ENCODE data around the gene M1AP. TPM values are rescaled to one million over a fixed set of nuclear protein-coding genes. Genes with fewer than 3 reads are reported as not detected.
A peak's percentile ranks its signal among the peaks of the same experiment; 100 is the strongest.

Gene M1AP
- total and polyA plus RNA-seq, 9 donors: 0.06 to 0.34 (median 0.15) TPM; not detected in 2

GRCh38 chr2:74526649-74527230 lies 121.4 kb downstream of the M1AP start:
- Histone ChIP-seq H3K36me3 (ENCODE audit: control insufficient read depth, insufficient read depth, low read length) (peaks cover 43% of the 10 kb centered on the region), H3K9me3 (replicated peaks; ENCODE audit: control insufficient read depth, low read depth, low read length) (no peaks in the 10 kb centered on the region), H3K27me3 (ENCODE audit: control insufficient read depth, insufficient read depth, low read length) (peaks cover 5% of the 10 kb centered on the region), H3K27ac (ENCODE audit: low read length) (no peak overlapping the region), H3K4me1 (ENCODE audit: control insufficient read depth, insufficient read depth, low read length) (peaks cover 25% of the 10 kb centered on the region), H3K4me3 (ENCODE audit: low read length) (no peak overlapping the region)
- 100% methylated on average over 2 of the region's 11 CpGs for WGBS (ENCODE audit: insufficient coverage)
- no peak for DNase-seq

DNA sequence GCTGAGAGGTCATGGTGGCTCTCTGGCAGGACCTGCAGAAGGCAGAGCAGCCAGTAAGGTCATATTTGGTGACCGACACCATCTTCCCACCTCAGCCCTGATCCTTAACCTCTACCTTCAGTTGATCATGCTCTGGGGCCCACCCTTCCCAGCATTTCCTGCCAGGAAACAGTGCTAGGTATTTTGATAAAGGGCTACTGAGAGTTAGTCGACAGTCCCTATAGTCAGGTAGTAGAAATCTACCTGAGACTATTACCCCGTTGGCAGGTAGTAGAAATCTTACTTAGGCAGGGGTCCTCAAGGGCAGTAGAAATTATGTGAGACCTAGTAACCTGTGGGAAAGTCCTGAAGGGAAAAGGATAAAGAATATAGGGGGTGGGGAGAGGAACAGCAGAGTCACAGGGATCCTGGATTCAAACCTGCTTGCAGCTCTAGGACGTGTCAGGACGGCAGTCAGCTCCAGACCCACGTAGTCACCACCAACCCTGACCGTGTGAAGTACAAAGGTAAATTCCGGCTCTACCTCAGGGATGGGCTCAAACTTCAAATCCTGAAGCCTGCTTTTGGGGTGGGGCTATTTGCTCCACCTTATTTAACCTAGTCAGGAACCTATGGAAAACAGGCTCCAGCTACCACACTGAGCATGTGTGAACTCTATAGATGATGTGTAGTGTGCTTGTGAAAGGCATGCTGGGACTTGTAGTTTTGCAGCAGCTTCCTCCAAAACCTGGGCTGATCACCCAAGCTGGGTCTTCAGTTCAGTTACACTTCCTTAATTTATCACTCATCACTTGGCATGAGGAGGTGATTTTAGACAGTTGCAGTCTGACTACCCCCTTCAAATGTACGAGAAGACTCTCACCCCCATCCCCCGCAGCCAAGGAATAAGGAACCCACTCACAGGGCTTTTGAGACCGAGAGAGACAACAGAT lies 122.1 kb downstream of the M1AP start, which contains the start of gene DQX1:
TSS of gene DQX1 (minus strand) at position 515 of the 932 bp plus-strand sequence. CDS start at position 13, 502 bp downstream.
- Histone ChIP-seq H3K27me3 (ENCODE audit: control insufficient read depth, insufficient read depth, low read length) (peaks cover 8% of the 10 kb centered on the region), H3K36me3 (ENCODE audit: control insufficient read depth, insufficient read depth, low read length) (peaks cover 36% of the 10 kb centered on the region), H3K4me3 (ENCODE audit: low read length) (no peak within 1 kb of the TSS), H3K9me3 (replicated peaks; ENCODE audit: control insufficient read depth, low read depth, low read length) (no peaks in the 10 kb centered on the region), H3K4me1 (ENCODE audit: control insufficient read depth, insufficient read depth, low read length) (peaks cover 17% of the 10 kb centered on the region), H3K27ac (ENCODE audit: low read length) (no peak within 1 kb of the TSS)
- 92% methylated on average over 4 of the region's 11 CpGs for WGBS (ENCODE audit: insufficient coverage)
- peak; percentile 62 for DNase-seq

GRCh38 chr2:74524955-74525716 lies 123.0 kb downstream of the M1AP start:
- peaks cover 34% of the 10 kb centered on the region for H3K36me3 ChIP-seq (ENCODE audit: control insufficient read depth, insufficient read depth, low read length)
- peaks cover 12% of the 10 kb centered on the region for H3K4me1 ChIP-seq (ENCODE audit: control insufficient read depth, insufficient read depth, low read length)
- no peak for DNase-seq
- 90% methylated on average over 6 of the region's 10 CpGs for WGBS (ENCODE audit: insufficient coverage)
- H3K27me3 ChIP-seq (ENCODE audit: control insufficient read depth, insufficient read depth, low read length): peaks cover 14% of the 10 kb centered on the region
- H3K27ac ChIP-seq (ENCODE audit: low read length): no peak overlapping the region
- no peaks in the 10 kb centered on the region for H3K9me3 ChIP-seq (replicated peaks; ENCODE audit: control insufficient read depth, low read depth, low read length)
- H3K4me3 ChIP-seq (ENCODE audit: low read length): no peak overlapping the region

DNA sequence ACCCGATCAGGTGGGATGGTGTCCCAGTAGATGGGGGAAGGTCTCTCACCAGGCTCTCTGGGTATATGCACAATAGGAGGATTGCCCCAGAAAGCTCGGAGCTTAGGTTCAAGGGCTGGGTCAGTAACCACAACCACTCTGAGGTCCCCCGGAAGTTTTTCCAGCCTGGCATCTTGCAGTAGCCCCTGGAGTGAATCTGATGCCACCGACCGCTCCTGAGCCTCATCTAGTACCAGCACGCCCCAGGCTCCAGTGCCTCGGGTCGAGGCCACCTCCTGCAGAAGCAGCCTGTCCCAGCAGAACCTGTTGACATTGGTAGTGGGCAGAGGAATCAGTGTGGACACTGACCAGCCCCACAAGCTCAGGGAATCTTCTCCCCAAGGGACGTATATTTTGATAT lies 124.1 kb downstream of the M1AP start:
- Histone ChIP-seq H3K4me3 (ENCODE audit: low read length) (no peak overlapping the region), H3K36me3 (ENCODE audit: control insufficient read depth, insufficient read depth, low read length) (peaks cover 34% of the 10 kb centered on the region), H3K27me3 (ENCODE audit: control insufficient read depth, insufficient read depth, low read length) (peaks cover 23% of the 10 kb centered on the region), H3K27ac (ENCODE audit: low read length) (no peak overlapping the region), H3K4me1 (ENCODE audit: control insufficient read depth, insufficient read depth, low read length) (peaks cover 11% of the 10 kb centered on the region), H3K9me3 (replicated peaks; ENCODE audit: control insufficient read depth, low read depth, low read length) (no peaks in the 10 kb centered on the region)
- 79% methylated on average over 3 of the region's 9 CpGs for WGBS (ENCODE audit: insufficient coverage)
- no peak for DNase-seq

- Histone ChIP-seq H3K9me3 (replicated peaks; ENCODE audit: control insufficient read depth, low read depth, low read length) (no peaks in the 10 kb centered on the region), H3K4me1 (ENCODE audit: control insufficient read depth, insufficient read depth, low read length) (no peaks in the 10 kb centered on the region), H3K36me3 (ENCODE audit: control insufficient read depth, insufficient read depth, low read length) (peaks cover 23% of the 10 kb centered on the region), H3K27me3 (ENCODE audit: control insufficient read depth, insufficient read depth, low read length) (peaks cover 37% of the 10 kb centered on the region), H3K4me3 (ENCODE audit: low read length) (no peak overlapping the region), H3K27ac (ENCODE audit: low read length) (no peak overlapping the region)
- 70% methylated on average over 3 of the region's 3 CpGs for WGBS (ENCODE audit: insufficient coverage)
- no peak for DNase-seq
Measured at GRCh38 chr2:74522516-74522915, 125.6 kb downstream of the M1AP start.

DNA sequence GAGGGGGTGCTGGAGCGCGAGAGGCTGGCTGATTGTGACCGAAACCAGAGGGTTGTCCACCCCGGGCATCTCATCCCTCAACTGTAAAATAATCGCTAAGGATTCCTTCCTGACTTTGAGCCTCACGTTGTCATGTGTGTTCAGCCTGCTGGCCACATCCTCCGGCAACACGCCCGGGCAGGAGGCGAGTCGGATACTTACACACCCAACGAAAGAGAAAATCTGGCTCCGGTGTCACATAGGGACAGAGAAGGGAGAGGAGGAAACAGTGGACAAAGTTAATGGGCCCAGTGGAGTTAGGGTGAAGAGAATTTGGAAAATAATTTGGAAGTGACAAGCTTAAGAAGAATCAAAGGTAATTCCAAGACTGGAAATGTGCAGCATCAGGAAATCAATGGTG lies 131.5 kb downstream of the M1AP start:
- Histone ChIP-seq H3K36me3 (ENCODE audit: control insufficient read depth, insufficient read depth, low read length) (no peaks in the 10 kb centered on the region), H3K4me1 (ENCODE audit: control insufficient read depth, insufficient read depth, low read length) (peaks cover 24% of the 10 kb centered on the region), H3K4me3 (ENCODE audit: low read length) (no peak overlapping the region), H3K27me3 (ENCODE audit: control insufficient read depth, insufficient read depth, low read length) (peaks cover 91% of the 10 kb centered on the region), H3K9me3 (replicated peaks; ENCODE audit: control insufficient read depth, low read depth, low read length) (no peaks in the 10 kb centered on the region), H3K27ac (ENCODE audit: low read length) (no peak overlapping the region)
- no peak for DNase-seq
- 63% methylated on average over 11 of the region's 13 CpGs for WGBS (ENCODE audit: insufficient coverage)

DNA sequence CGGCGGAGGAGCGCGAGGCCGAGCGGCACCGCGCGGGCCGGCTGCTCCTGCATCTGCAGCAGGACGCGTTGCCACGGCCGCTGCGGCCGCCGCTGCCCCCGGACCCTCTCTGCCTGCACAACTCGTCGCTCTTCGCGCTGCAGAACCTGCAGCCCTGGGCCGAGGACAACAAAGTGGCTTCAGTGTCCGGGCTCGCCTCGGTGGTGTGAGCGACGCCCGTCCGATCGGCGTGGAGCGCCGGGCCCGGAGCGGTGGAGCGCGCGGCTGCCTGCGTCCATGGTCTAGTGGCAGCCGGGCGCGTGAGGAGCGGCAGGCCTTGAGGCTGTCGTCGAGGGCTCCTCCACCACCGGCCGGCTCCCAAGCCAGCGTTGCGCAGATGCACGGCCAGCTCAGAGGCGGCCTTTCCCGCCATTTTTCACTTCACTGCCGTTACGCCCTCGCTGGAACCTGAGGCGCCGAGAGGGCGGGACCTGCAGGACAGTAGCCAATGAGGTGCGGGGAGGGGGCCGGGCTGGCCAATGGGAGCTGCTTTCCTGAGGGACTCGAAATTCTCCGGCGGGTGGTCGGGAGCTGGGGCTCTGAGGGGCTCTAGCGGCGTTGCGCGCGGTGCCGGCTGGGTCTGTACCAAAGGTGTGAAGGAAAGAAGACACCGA lies 132.0 kb downstream of the M1AP start:
- Histone ChIP-seq H3K9me3 (replicated peaks; ENCODE audit: control insufficient read depth, low read depth, low read length) (no peaks in the 10 kb centered on the region), H3K4me1 (ENCODE audit: control insufficient read depth, insufficient read depth, low read length) (peaks cover 24% of the 10 kb centered on the region), H3K4me3 (ENCODE audit: low read length) (peak overlapping the region; percentile 13), H3K27me3 (ENCODE audit: control insufficient read depth, insufficient read depth, low read length) (peaks cover 93% of the 10 kb centered on the region), H3K36me3 (ENCODE audit: control insufficient read depth, insufficient read depth, low read length) (no peaks in the 10 kb centered on the region), H3K27ac (ENCODE audit: low read length) (no peak overlapping the region)
- peak; percentile 75 for DNase-seq
- WGBS (ENCODE audit: insufficient coverage): under 1% methylated on average over 69 of the region's 72 CpGs

DNA sequence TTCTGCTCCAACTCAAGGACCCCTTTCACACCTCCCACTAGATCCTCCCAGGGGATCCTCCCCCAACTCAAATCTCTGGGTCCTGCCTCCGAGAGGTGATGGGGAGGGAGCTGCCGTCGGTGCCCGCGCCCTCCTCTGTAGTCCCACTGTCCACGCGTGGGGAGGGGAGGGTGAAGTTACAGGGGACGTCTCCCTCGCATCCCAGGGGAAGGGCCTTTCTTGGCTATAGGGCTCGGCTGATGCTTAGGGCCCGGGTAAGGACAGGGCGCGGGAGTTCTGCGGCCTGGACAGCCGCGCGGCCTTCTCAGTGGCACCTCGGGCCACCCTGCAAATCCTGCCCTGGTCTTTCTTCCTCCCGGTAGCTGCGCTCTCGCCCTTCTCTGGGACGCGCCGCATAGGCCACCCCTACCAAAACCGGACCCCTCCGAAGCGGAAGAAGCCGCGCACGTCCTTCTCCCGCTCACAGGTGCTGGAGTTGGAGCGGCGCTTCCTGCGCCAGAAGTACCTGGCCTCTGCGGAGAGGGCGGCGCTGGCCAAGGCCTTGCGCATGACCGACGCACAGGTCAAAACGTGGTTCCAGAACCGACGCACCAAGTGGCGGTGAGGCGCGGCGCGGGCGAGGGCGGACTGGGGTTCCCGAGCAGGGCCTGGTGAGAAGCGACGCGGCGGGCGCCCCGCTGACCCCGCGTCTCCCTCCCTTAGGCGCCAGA lies 132.7 kb downstream of the M1AP start:
- Histone ChIP-seq H3K27ac (ENCODE audit: low read length) (no peak overlapping the region), H3K4me1 (ENCODE audit: control insufficient read depth, insufficient read depth, low read length) (peaks cover 24% of the 10 kb centered on the region), H3K27me3 (ENCODE audit: control insufficient read depth, insufficient read depth, low read length) (peaks cover 95% of the 10 kb centered on the region), H3K4me3 (ENCODE audit: low read length) (no peak overlapping the region), H3K36me3 (ENCODE audit: control insufficient read depth, insufficient read depth, low read length) (no peaks in the 10 kb centered on the region), H3K9me3 (replicated peaks; ENCODE audit: control insufficient read depth, low read depth, low read length) (no peaks in the 10 kb centered on the region)
- 3% methylated on average over 49 of the region's 60 CpGs for WGBS (ENCODE audit: insufficient coverage)
- no peak for DNase-seq

All from muscle of leg (tissue), 11 donors.